H1 (cell line): ENCODE results near the gene SNX32. TPM values are rescaled to one million over a fixed set of nuclear protein-coding genes. Genes with fewer than 3 reads are reported as not detected.

ENCODE experiments used
- CTCF ChIA-PET: fragments of 300-600 bp; sonication (Branson Sonifier 250); formaldehyde crosslinking; loops from one replicate; lab custom pipeline; 2021; ENCODE audit not compliant: partially characterized antibody; lab: Charles Lee
- POLR2A ChIA-PET: fragments of 300-600 bp; sonication (Branson Sonifier 250); formaldehyde crosslinking; loops from one replicate; lab custom pipeline; 2021; ENCODE audit warnings: inconsistent platforms; ENCODE audit not compliant: partially characterized antibody; lab: Charles Lee
- DNase-seq, 2 experiments: peaks; one replicate each; pipeline versions ENCODE4 v3.0.0 to v3.0.0-alpha.2; 2010 to 2022; ENCODE audit warnings: low spot score in 2 of 2, low read depth in 1 of 2, mixed read lengths in 1 of 2
- FAIRE-seq: peaks from 2 replicates; lab custom pipeline; 2011; peaks lifted over from hg19 to GRCh38; lab: Jason Lieb, UNC
- H2AFZ ChIP-seq: 2 replicates; pipeline ENCODE4 v1.8.1; 2012; ENCODE audit warnings: low read length, inconsistent platforms
- H2AK5ac ChIP-seq: 2 replicates; pipeline ENCODE4 v1.6.1; 2013; ENCODE audit warnings: low read depth, low read length
- H2BK120ac ChIP-seq: replicated peaks from 2 replicates; pipeline ENCODE3; 2013; ENCODE audit warnings: low read depth, low read length, inconsistent platforms
- H2BK12ac ChIP-seq: 2 replicates; pipeline ENCODE4 v1.6.1; 2013; ENCODE audit warnings: low read depth, low read length
- H2BK15ac ChIP-seq: 2 replicates; pipeline ENCODE4 v1.6.1; 2013; ENCODE audit warnings: low read length
- H2BK20ac ChIP-seq: 2 replicates; pipeline ENCODE4 v1.6.1; 2013; ENCODE audit warnings: low read length
- H2BK5ac ChIP-seq: 2 replicates; pipeline ENCODE4 v1.6.1; 2013; ENCODE audit warnings: low read depth, low read length
- H3K14ac ChIP-seq: 2 replicates; pipeline ENCODE4 v1.6.1; 2013; ENCODE audit warnings: inconsistent platforms; ENCODE audit not compliant: insufficient read length
- H3K18ac ChIP-seq: 2 replicates; pipeline ENCODE4 v1.6.1; 2013; ENCODE audit warnings: low read length; ENCODE audit errors: extremely low read depth
- H3K23ac ChIP-seq: 2 replicates; pipeline ENCODE4 v1.6.1; 2013; ENCODE audit warnings: inconsistent platforms; ENCODE audit not compliant: insufficient read length
- H3K23me2 ChIP-seq: 2 replicates; pipeline ENCODE4 v1.6.1; 2013; ENCODE audit warnings: low read depth, low read length
- H3K27ac ChIP-seq: 2 replicates; pipeline ENCODE4 v1.6.1; 2011; ENCODE audit warnings: low read depth, low read length, inconsistent platforms
- H3K27me3 ChIP-seq, 4 experiments: replicated peaks in 1 of 4; 1 replicate in 1 of 4; 2 replicates in 3 of 4; pipeline versions ENCODE4 v1.6.1 to v1.8.1; 2011 to 2013; ENCODE audit warnings: low read length in 3 of 4, mild to moderate bottlenecking in 3 of 4, inconsistent platforms in 2 of 4, mixed read lengths in 2 of 4, moderate library complexity in 1 of 4; ENCODE audit not compliant: control insufficient read depth in 3 of 4, insufficient read depth in 3 of 4; ENCODE audit errors: extremely low read depth in 1 of 4
- H3K36me3 ChIP-seq, 4 experiments: 2 replicates each; pipeline versions ENCODE4 v1.6.1 to v1.8.1; 2011 to 2013; ENCODE audit warnings: mild to moderate bottlenecking in 4 of 4, low read length in 3 of 4, moderate library complexity in 2 of 4, control low read depth in 1 of 4, inconsistent platforms in 1 of 4; ENCODE audit not compliant: insufficient read depth in 4 of 4, control insufficient read depth in 2 of 4
- H3K4ac ChIP-seq: replicated peaks from 2 replicates; pipeline ENCODE3; 2013; ENCODE audit warnings: low read length, low read depth, mixed read lengths, inconsistent platforms; ENCODE audit not compliant: insufficient read length
- H3K4me1 ChIP-seq, 4 experiments: replicated peaks in 1 of 4; 1 replicate in 1 of 4; 2 replicates in 3 of 4; pipeline versions ENCODE4 v1.6.1 to v1.8.1; 2011 to 2013; ENCODE audit warnings: low read length in 3 of 4, inconsistent platforms in 2 of 4, mixed read lengths in 1 of 4; ENCODE audit not compliant: insufficient read depth in 4 of 4, control insufficient read depth in 3 of 4
- H3K4me2 ChIP-seq, 2 experiments: 2 replicates each; pipeline versions ENCODE4 v1.6.1 to v1.8.1; 2011 to 2013; ENCODE audit warnings: low read depth in 2 of 2, low read length in 2 of 2, control low read depth in 1 of 2, inconsistent platforms in 1 of 2, mild to moderate bottlenecking in 1 of 2; ENCODE audit not compliant: insufficient read depth in 1 of 2
- H3K4me3 ChIP-seq, 4 experiments: fragments of 200-600, 300-600 bp in 1 of 4; sonication (generic), shearing (Covaris generic), sonication (Bioruptor Twin) in 1 of 4; 2 replicates each; pipeline versions ENCODE4 v1.5.1 to v1.8.1; 2011 to 2016; ENCODE audit warnings: low read length in 4 of 4, low read depth in 3 of 4, control low read depth in 2 of 4, inconsistent platforms in 2 of 4, mild to moderate bottlenecking in 2 of 4, mixed read lengths in 1 of 4, moderate library complexity in 1 of 4; ENCODE audit not compliant: insufficient read depth in 2 of 4; ENCODE audit errors: extremely low read depth in 1 of 4
- H3K56ac ChIP-seq: replicated peaks from 2 replicates; pipeline ENCODE3; 2013; ENCODE audit warnings: low read depth, mild to moderate bottlenecking, mixed read lengths, low read length, inconsistent platforms; ENCODE audit not compliant: insufficient read length
- H3K79me1 ChIP-seq: 2 replicates; pipeline ENCODE4 v1.6.1; 2013; ENCODE audit warnings: low read depth, low read length, control low read depth
- H3K79me2 ChIP-seq, 2 experiments: 2 replicates each; pipeline versions ENCODE4 v1.6.1 to v1.8.1; 2012 to 2013; ENCODE audit warnings: low read length in 2 of 2, mild to moderate bottlenecking in 2 of 2, inconsistent platforms in 1 of 2; ENCODE audit not compliant: insufficient read depth in 2 of 2, control insufficient read depth in 1 of 2
- H3K9ac ChIP-seq, 4 experiments: replicated peaks in 1 of 4; 1 replicate in 1 of 4; 2 replicates in 3 of 4; pipeline versions ENCODE4 v1.6.1 to v1.8.1; 2011 to 2013; ENCODE audit warnings: low read depth in 3 of 4, low read length in 3 of 4, control low read depth in 2 of 4, mild to moderate bottlenecking in 2 of 4, moderate library complexity in 2 of 4, inconsistent platforms in 1 of 4; ENCODE audit errors: extremely low read depth in 1 of 4
- H3K9me3 ChIP-seq, 2 experiments: 2 replicates each; pipeline versions ENCODE4 v1.6.1 to v1.8.1; 2012 to 2013; ENCODE audit warnings: mild to moderate bottlenecking in 2 of 2, moderate library complexity in 2 of 2, control low read depth in 1 of 2, inconsistent platforms in 1 of 2, low read depth in 1 of 2, low read length in 1 of 2, mixed read lengths in 1 of 2; ENCODE audit not compliant: insufficient read depth in 2 of 2
- H4K20me1 ChIP-seq, 2 experiments: replicated peaks in 1 of 2; 2 replicates each; pipeline versions ENCODE3 to v1.8.1; 2011 to 2013; ENCODE audit warnings: inconsistent platforms in 2 of 2, low read length in 2 of 2, mild to moderate bottlenecking in 1 of 2; ENCODE audit not compliant: insufficient read depth in 2 of 2, control insufficient read depth in 1 of 2
- H4K5ac ChIP-seq: 2 replicates; pipeline ENCODE4 v1.6.1; 2013; ENCODE audit warnings: low read length, low read depth, mixed read lengths, inconsistent platforms; ENCODE audit not compliant: insufficient read length
- H4K8ac ChIP-seq: 2 replicates; pipeline ENCODE4 v1.8.0; 2013; ENCODE audit warnings: mild to moderate bottlenecking, moderate library complexity, low read length, inconsistent platforms; ENCODE audit not compliant: insufficient read depth; ENCODE audit errors: extremely low read depth
- H4K91ac ChIP-seq: replicated peaks from 2 replicates; pipeline ENCODE3; 2013; ENCODE audit warnings: low read length, mixed read lengths, inconsistent platforms; ENCODE audit not compliant: insufficient read length
- ASH2L ChIP-seq: fragments of 200-600, 300-600 bp; sonication (generic); IDR thresholded peaks from one replicate; pipeline ENCODE4 v1.7.1; 2017; ENCODE audit warnings: low read length
- CBX5 ChIP-seq: fragments of 300-800, 300-1000 bp; sonication (generic); IDR thresholded peaks from 2 replicates; pipeline ENCODE4 v1.7.1; 2016; ENCODE audit warnings: antibody characterized with exemption, low read length, low read depth
- CHD1 ChIP-seq: IDR thresholded peaks from 2 replicates; pipeline ENCODE4 v1.6.1; 2012; ENCODE audit warnings: low read depth, low read length, improper control_type of control experiment
- MAFK ChIP-seq: IDR thresholded peaks from 2 replicates; pipeline ENCODE4 v1.6.1; 2012; ENCODE audit warnings: low read depth, mild to moderate bottlenecking, improper control_type of control experiment, low read length
- PHF8 ChIP-seq: fragments of 200-600 bp; sonication (generic); conservative IDR thresholded peaks from 2 replicates; pipeline ENCODE4 v1.7.1; 2012; ENCODE audit warnings: low read depth, mild to moderate bottlenecking, inconsistent platforms, low read length, moderate library complexity
- TEAD4 ChIP-seq: IDR thresholded peaks from 2 replicates; pipeline ENCODE4 v1.6.1; 2012; ENCODE audit warnings: low read depth, low read length, inconsistent platforms, mixed read lengths
- WGBS, 2 experiments: shearing (Covaris generic) in 1 of 2; methylation state at CpG; one replicate each; pipeline versions ENCODE4 v1.1.6 to v1.1.7; 2013 to 2015; ENCODE audit warnings: low lambda C conversion rate in 2 of 2, mixed read lengths in 2 of 2, inconsistent platforms in 1 of 2, low coverage in 1 of 2, missing lambda C conversion rate in 1 of 2; ENCODE audit not compliant: insufficient replicate concordance in 2 of 2, insufficient coverage in 1 of 2, insufficient read length in 1 of 2; ENCODE audit errors: extremely low coverage in 1 of 2, missing lambda C conversion rate in 1 of 2; 5-methylcytosine and 5-hydroxymethylcytosine counted together
- polyA plus RNA-seq, 7 experiments: library from polyadenylated mRNA; depleted of rRNA in 3 of 7; stranded (reverse) in 5 of 7; unstranded in 2 of 7; fragments of >200 nt in 5 of 7; fragments of 200-250 nt in 2 of 7; gene quantifications; 1 replicate in 5 of 7; 2 replicates in 1 of 7; 4 replicates in 1 of 7; pipeline versions ENCODE4 v1.2.1 to v1.2.3, GENCODE V29; 2011 to 2013; ENCODE audit warnings: missing spikeins in 2 of 7, mixed read lengths in 2 of 7
- total RNA-seq: library from RNA; stranded (reverse); fragmentation: NEBNext Ultra II Directional; extraction: Animal tissue kit (Norgen Biotek cat#: 25700); gene quantifications from 2 replicates; pipeline ENCODE4 v1.2.1, GENCODE V29; 2021

The SNX32 gene
- total and polyA plus RNA-seq, 2 of the 8 experiments (the other 6 are each of a cell fraction or from before 2014, with no cell fraction given): 0.76 to 2.2 TPM

DNA sequence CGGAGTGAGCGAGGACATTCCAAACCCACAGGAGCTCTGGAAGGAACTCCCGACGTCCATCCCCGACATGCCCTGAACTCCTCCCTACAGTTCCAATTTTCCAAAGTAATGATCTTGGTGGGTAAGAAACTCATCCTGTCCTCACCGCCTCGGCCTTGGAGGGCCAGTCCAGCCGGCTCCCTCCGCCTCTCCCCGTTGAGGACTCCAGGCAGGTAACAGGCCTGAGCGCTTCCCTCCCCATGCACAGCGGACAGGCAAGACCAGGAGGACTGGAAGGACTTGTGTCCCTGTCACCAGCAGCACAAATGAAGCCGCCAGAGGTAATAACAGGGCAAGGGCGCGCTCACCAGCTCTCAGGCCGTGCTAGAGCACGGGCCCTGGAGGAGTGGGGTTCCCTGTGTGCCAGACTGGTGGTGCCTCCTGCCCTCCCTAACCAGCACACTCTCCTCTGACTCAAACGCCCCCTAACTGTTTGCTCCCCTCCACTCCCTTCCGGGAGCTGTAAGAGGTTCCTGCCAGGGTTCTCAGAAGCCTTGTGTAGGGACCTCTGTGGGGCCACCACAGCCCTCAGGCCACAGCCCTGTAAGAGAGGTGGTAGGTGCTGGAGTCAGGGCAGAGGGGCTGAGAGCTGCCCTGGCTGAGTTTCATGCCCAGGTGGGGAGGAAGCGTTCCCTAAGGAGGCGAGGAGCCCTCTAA is 29.8 kb upstream of the SNX32 start:
- peak overlapping the region; percentile 16 for H4K5ac ChIP-seq
- WGBS, 2 experiments: 83% methylated on average over 18 of the region's 21 CpGs; no CpG with 5 or more reads in 1 of the 2 experiments
- H3K79me1 ChIP-seq: no peaks in the 10 kb centered on the region
- H3K27me3 ChIP-seq: no peaks in the 10 kb centered on the region; a peak in 1 of 7 replicates
- H3K79me2 ChIP-seq: no peaks in the 10 kb centered on the region
- peak overlapping the region; percentile 92; the same call in 1 of the 2 replicates for H2BK15ac ChIP-seq
- H3K36me3 ChIP-seq: no peaks in the 10 kb centered on the region
- peak overlapping the region; percentile 19; the same call in 1 of the 2 replicates for H3K18ac ChIP-seq
- no peak overlapping the region for H3K4me2 ChIP-seq
- peak overlapping the region; percentile 17; the same call in 1 of the 2 replicates for H2BK12ac ChIP-seq
- H3K4ac ChIP-seq: no peak overlapping the region
- H2BK5ac ChIP-seq: no peak overlapping the region
- H3K9ac ChIP-seq: no peak overlapping the region
- H2AFZ ChIP-seq: peak overlapping the region; percentile 46; the same call in 1 of the 2 replicates
- peak overlapping the region; percentile 13 for H4K91ac ChIP-seq
- no peak overlapping the region for H3K56ac ChIP-seq
- POLR2A ChIA-PET: interaction anchor here (1.3 to 2.5 kb wide), 6 partner anchors 13 to 56 kb away, joined by 3 to 7 read pairs (median 5); no protein-coding TSS in a partner anchor
- TF ChIP-seq MAFK (no peak), CBX5 (no peak), PHF8 (no peak), ASH2L (no peak), CHD1 (no peak), TEAD4 (no peak)
- no peaks in the 10 kb centered on the region for H4K20me1 ChIP-seq
- H3K23ac ChIP-seq: no peak overlapping the region
- H3K9me3 ChIP-seq: no peaks in the 10 kb centered on the region
- H4K8ac ChIP-seq: peak overlapping the region; percentile 79; the same call in 1 of the 2 replicates
- no peak overlapping the region for H2BK120ac ChIP-seq
- peaks cover 0 to 10% (median 0%) of the 10 kb centered on the region in 4 experiments; a peak in 1 of 7 replicates for H3K4me1 ChIP-seq
- H2AK5ac ChIP-seq: no peak overlapping the region
- DNase-seq (no peak), FAIRE-seq (no peak)
- no peak overlapping the region for H3K27ac ChIP-seq
- no peak overlapping the region for H2BK20ac ChIP-seq
- no peak overlapping the region for H3K14ac ChIP-seq
- H3K23me2 ChIP-seq: no peaks in the 10 kb centered on the region
- no peak overlapping the region for H3K4me3 ChIP-seq
- CTCF ChIA-PET: interaction anchor here (0.8 to 6.1 kb wide), 14 partner anchors 9 to 55 kb away, joined by 3 to 43 read pairs (median 6); partner anchors contain the start of gene AP5B1
